ENCODE results near the gene CMPK2.

Gene CMPK2

DNA sequence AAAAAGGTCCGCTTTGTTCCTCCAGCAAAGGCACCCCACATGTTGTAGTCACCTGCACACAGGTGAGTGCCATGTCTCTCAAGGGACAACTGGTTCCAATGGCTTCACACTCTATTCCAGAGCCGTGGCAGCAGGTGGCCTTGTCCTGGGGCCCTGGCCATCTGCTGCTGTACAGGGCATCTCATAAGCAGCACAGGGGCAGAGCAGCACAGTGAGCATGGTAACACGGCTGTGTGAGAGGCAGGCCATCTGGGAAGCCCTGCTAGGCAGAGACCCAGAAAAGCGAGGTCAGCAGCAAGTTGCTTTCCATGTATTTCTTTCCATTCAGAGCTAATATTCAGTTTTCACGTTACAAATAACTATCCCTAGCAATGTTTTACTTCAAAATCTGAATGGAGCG is 54.7 kb downstream of the CMPK2 start:
- no peak for DNase-seq (ENCODE audit: low read depth in 2 of 2)

DNA sequence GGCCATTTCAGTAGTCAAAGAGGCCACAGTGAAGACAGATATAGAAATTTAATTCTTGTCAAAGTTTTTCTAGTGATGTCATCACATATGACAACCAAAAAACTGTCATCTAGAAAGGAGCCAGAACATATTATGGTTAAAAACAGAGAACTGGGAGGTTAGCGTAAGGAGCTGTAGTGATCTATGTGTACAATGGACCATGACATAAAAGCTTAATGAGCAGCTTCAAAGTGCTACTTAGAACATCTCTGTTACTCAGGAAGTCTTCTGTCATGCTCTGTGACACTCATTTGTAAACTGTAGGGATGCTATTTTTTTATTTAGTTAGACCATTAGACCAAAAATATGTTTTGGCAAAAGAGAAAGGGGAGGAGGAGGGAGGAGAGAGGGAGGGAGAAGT is 57.3 kb downstream of the CMPK2 start:
- DNase-seq (ENCODE audit: low read depth in 2 of 2) = no peak

DNA sequence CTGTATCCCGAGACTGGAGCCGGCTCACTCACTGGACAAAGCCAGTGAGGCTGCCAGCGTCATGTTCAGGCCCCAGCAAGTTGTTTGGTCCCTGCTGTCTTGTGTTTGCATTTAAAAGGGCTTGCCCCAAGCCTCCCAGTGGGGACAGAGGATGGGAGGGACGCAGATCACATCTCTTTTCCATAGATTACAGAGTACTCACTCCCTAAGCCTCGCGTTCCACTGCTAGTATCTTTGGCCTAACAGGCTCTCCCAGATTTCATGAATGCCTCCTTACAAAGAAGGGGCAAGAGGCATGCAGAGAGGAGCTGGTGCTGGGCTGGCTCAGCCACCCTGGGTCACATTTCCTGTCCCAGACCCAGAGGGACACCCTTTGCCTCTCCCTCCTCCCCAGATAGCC is 59.1 kb downstream of the CMPK2 start:
- no peak for DNase-seq (ENCODE audit: low read depth in 2 of 2)

DNA sequence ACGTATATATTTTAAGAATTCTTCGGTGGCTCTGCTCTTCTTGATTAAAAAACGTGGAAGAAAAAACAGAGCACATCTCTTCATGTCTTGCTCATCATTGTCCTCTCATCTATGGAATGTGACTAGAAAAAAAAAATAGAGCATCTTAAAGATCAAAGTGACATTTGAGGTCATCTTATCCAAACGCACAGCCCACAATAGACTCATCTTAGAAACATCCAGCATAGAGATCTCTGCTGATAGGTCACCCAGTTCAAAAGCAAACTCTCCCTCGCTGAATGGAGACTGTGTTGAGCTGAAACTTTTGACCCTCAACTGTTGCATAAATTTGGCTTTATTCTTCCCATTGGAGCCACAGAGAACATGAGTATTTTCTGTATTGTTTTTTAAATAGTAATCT is 65.2 kb downstream of the CMPK2 start:
- no peak for DNase-seq (ENCODE audit: low read depth in 2 of 2)
